Bronchial epithelial cell (primary cell): ENCODE data around the gene RABGEF1. TPM values are rescaled to one million over a fixed set of nuclear protein-coding genes. Genes with fewer than 3 reads are reported as not detected.
"Not testable (repeated sequence)": the region's sequence is repeated elsewhere in the genome, so short reads cannot be mapped to it uniquely, and the experiment has no call there.

Experiments used
- DNase-seq: peaks from one replicate; pipeline ENCODE4 v3.0.0-alpha.2; 2010; ENCODE audit warnings: low read depth
- FAIRE-seq: peaks from 2 replicates; lab custom pipeline; 2011; peaks lifted over from hg19 to GRCh38; lab: Jason Lieb, UNC
- H3K27me3 ChIP-seq: 2 replicates; pipeline ENCODE4 v1.5.1; 2011; ENCODE audit warnings: low read length; ENCODE audit not compliant: control insufficient read depth, insufficient read depth
- H3K36me3 ChIP-seq: 2 replicates; pipeline ENCODE4 v1.5.1; 2011; ENCODE audit warnings: low read length; ENCODE audit not compliant: control insufficient read depth, insufficient read depth
- H3K4me3 ChIP-seq: 2 replicates; pipeline ENCODE4 v1.5.1; 2011; ENCODE audit warnings: mild to moderate bottlenecking, low read depth, low read length, control low read depth
- CTCF ChIP-seq: IDR thresholded peaks from 2 replicates; pipeline ENCODE4 v1.5.1; 2011; ENCODE audit warnings: mild to moderate bottlenecking, moderate library complexity, low read length, control low read depth, inconsistent platforms; ENCODE audit not compliant: insufficient read depth, severe bottlenecking
- total RNA-seq: library from RNA; depleted of rRNA; stranded (reverse); fragments of >200 nt; gene quantifications from 2 replicates; pipeline ENCODE4 v1.2.1, GENCODE V29; 2014

The RABGEF1 gene
- total RNA-seq, 1 donor from 2014 or later = 35.3 TPM

GRCh38 chr7:66766041-66766440 is 25.5 kb downstream of the RABGEF1 start:
- Histone ChIP-seq H3K4me3 (no peak overlapping the region), H3K27me3 (no peaks in the 10 kb centered on the region), H3K36me3 (no peaks in the 10 kb centered on the region)
- FAIRE-seq = no peak
- DNase-seq = no peak
- TF ChIP-seq CTCF = no peak

GRCh38 chr7:66767486-66767885 is 27.0 kb downstream of the RABGEF1 start:
- FAIRE-seq, H3K4me3 ChIP-seq, H3K36me3 ChIP-seq, H3K27me3 ChIP-seq, DNase-seq: not testable (repeated sequence)

- DNase-seq = no peak
- H3K36me3 ChIP-seq = peaks cover 2% of the 10 kb centered on the region
- H3K27me3 ChIP-seq = no peaks in the 10 kb centered on the region
- no peak for TF ChIP-seq CTCF
- no peak overlapping the region for H3K4me3 ChIP-seq
- no peak for FAIRE-seq
Observed at GRCh38 chr7:66768865-66769832, 28.6 kb downstream of the RABGEF1 start.

- FAIRE-seq (no peak), DNase-seq (no peak)
- TF ChIP-seq CTCF = no peak
- Histone ChIP-seq H3K27me3 (no peaks in the 10 kb centered on the region), H3K36me3 (peaks cover 3% of the 10 kb centered on the region), H3K4me3 (no peak overlapping the region)
Observed at GRCh38 chr7:66769833-66770512, 29.4 kb downstream of the RABGEF1 start.

- Histone ChIP-seq H3K36me3 (peaks cover 7% of the 10 kb centered on the region), H3K4me3 (no peak overlapping the region), H3K27me3 (no peaks in the 10 kb centered on the region)
- DNase-seq (no peak), FAIRE-seq (no peak)
- no peak for TF ChIP-seq CTCF
Observed at GRCh38 chr7:66771795-66772194, 31.3 kb downstream of the RABGEF1 start.

GRCh38 chr7:66773744-66774143 is 33.2 kb downstream of the RABGEF1 start:
- DNase-seq, FAIRE-seq, H3K4me3 ChIP-seq, H3K36me3 ChIP-seq, H3K27me3 ChIP-seq: not testable (repeated sequence)

- not testable (repeated sequence) for DNase-seq, H3K4me3 ChIP-seq, H3K27me3 ChIP-seq, H3K36me3 ChIP-seq, FAIRE-seq
Observed at GRCh38 chr7:66776383-66776782, 35.9 kb downstream of the RABGEF1 start.
